HG03432 (cell line): ENCODE data around the gene GANC.
"Not testable (repeated sequence)": the region's sequence is repeated elsewhere in the genome, so short reads cannot be mapped to it uniquely, and the experiment has no call there.

Experiments used
- ATAC-seq: cut with Tn5 transposase; IDR thresholded peaks from one replicate; pipeline ENCODE4 v1.9.1; 2021; ENCODE audit warnings: mild to moderate bottlenecking, moderate library complexity; ENCODE audit not compliant: unreplicated experiment

GANC gene

DNA sequence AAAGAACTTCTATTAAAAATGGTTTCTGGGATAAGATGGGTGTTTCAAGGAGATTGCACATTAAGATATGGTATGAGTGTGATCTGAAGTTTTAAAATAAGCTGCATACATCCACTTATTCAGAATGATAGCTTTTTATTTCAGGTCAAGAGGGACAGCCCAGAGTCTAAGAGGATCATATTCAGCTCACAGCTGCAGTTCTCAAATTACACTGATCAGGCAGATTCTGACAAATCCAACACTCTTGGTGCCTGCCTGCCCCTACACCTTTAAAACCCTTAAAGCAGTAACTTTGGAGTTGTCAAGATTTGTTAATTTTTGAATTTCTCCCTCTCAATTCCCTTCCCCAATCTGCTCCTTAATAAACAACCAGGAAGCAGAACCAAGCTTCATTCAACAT, 9.3 kb downstream of the GANC start:
- no peak for ATAC-seq

DNA sequence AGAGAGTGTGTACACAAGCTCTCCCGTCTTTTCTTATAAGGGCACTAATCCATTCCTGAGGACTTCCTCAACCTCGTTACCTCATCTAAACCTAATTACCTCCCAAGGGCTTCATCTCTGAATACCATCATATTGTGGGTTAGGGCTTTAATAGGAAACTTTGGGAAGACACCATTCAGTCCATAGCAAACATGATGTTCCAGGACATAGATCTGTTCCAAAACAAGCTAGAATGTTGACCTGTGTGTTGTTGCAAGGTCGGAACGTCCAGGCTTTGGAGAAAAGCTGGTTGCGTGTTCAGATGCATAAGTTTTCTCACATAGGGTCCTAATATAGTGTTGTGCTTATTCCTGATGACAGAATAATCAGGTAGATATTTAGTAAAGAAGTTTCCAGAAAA, 9.9 kb downstream of the GANC start:
- no peak for ATAC-seq

DNA sequence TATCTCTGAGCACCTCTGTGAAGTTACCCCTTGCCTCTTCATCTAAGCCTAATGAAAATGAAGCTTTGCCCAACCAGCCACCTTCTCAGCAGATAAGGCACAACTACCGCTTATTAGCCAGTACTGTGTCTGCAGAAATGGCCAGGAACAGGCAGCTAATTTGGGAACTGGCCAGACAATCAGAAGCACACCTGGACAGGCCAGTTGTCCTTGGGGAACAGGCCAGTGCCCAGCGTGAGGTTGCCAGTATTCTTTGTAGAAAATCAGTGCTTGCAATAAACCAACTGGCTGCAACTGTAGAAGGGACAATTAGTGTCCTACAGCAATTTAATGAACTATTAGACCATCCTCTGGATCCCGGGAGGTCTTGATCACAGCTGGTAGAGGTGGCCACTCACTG, 10.7 kb downstream of the GANC start:
- ATAC-seq: no peak

DNA sequence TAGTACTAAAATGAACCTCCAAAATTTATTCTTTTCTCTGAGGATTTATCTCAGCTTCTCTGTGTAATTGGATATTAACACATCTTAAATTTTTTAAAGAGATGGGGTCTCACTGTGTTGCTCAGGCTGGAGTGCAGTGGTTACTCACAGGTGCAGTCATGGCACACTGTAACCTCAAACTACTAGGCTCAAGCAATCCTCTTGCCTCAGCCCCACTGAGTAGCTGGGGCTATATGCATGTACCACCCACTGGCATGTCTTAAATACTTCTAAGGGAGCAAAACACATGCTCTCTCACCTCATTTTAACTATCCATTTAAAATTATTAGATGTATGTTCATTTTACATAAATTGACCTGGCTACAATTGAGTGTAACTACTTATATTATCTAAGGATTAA, 11.6 kb downstream of the GANC start:
- ATAC-seq: no peak

DNA sequence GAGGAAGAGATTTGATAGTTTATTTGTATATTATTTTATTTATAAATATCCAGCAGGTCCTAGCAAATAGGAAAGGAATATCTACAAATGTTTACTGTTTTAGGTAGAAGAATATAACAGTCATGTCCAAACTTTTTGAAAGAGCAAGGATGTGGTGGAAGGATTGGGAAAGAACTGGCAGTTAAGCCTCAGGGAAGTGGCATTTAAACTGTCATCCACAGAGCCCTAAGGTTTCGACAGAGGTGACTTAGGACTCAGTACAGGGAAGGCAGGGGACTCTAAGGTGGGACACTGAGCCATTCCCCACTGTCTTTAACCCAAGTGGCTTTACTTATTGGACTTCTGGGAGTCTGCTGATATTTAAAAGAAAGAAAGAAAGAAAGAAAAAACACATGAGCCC, 12.0 kb downstream of the GANC start:
- ATAC-seq: no peak

DNA sequence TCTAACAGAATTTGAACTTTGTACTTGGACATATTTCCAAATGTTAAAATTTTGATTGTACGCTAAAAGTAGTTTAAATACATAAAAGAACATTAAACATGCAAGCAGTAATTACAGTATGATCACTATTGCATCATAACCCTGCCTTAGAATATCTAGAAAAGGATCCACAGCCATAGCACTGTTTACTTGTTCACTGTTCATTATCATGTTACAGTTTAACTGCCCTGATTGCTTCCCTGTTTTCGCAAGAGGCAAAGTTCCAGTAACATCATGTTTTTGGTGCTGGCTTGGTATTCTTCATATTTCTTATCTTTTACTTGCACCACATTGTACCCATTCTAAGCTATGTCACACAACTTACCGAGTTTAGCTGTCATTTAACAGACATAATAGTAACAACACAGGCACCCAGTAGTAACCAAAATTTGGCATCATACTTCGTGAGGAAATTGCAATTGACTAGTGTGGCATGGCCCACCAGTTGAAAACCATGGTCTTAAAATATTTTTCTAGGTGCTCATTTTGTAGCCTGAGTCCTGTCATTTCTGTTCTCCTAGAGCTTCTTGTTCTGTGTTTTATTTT, 13.5 kb downstream of the GANC start:
- no peak for ATAC-seq

DNA sequence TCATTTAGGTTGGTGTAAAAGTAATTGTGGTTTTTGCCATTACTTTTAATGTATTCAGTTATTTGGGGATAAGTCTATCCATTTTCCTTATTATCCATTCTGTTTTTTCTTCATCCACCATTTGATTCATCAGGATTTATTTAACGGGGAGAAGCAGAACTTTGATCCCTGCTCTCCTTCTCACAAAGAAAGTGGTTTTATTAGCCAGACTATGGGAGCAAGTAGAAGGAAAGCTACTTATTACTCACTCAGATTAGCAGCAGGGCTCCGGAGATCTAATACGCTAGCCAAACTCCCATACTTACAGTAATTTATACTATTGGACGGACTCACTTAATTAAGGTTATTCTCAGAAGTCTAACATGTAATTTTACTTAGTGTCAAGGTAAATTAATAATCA, 14.9 kb downstream of the GANC start:
- ATAC-seq: no peak

DNA sequence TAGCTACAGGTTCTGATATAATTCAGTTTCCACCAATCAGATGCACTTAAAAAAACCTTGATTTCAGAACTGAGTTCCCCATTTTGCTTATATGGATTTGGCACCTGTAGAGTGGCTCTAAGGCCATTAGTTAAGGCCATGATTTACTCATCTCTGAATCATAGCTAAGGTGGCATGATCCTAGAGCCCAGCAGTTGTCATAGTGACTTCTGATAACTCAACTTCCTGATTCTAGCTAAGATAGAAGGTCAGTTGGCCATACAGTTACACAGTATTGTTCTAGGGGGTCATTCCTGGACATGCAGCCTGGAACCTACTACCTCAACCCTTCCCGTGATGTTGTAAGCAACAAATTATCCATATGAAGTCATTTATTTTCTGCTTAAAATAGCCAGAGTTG, 16.2 kb downstream of the GANC start:
- ATAC-seq: no peak

DNA sequence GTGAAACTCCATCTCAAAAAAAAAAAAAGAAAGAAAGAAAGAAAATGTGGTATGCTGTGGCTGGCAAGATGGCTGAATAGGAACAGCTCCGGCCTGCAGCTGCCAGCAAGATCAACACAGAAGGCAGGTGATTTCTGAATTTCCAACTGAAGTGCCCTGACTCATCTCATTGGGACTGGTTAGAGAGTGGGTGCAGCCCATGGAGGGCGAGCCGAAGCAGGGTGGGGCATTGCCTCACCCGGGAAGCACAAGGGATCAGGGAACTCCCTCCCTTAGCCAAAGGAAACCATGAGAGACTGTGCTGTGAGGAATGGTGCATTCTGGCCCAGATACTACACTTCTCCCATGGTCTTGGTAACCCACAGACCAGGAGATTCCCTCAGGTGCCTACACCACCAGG, 28.0 kb downstream of the GANC start:
- not testable (repeated sequence) for ATAC-seq

DNA sequence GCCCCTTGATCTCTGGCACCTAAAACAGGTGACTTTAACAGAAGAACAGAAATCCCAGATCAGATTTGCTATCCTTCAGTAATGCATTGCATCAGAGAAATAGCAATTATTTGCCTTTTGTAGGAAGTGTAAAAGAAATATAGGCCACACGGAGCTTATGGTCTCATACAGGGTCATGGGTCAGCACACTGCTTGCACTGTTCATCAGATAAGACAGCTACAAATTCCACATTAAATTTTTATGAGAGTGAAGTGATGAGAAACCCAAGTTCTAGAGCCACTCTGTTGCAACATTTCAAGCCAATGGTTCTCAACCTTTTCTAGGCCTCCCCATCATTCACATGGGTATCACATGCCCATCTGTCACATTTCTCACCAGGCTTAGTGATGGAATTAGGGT, 33.7 kb downstream of the GANC start:
- no peak for ATAC-seq

DNA sequence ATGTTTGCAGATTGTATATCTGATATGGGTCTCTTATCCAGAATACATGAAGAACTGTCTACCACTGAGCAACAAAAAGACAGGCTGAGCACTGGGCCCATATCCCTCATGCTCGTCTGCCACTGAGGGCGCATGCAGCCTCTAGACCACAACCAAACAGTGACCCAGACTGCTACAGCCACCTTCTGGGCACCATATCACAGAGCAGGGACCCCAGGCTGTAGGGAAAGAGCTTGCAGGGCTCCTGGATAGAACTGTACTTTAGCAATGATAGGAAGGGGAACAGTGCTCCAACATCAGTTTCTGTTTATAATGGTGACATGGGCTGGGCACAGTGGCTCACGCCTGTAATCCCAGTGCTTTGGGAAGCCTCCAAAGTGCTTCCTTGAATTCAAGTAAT, 40.5 kb downstream of the GANC start:
- ATAC-seq: no peak

DNA sequence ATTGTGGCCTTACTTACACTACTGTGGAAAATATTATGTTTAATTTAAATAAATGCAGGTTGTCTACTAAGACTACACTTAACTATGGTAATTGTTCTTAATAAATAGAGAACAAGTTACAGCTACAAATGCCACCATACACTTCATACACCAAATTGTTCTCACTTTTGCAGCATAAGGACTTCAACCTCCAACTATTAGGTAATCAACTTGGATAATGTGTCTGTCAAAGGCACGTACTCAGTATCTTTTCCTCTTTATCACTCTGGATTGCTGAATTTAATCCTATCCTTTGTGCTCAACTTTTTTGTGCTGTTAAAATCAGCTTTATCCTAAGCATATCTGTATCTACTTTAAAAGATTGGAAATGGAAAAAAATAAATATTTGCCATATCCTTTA, 41.8 kb downstream of the GANC start:
- ATAC-seq: no peak

DNA sequence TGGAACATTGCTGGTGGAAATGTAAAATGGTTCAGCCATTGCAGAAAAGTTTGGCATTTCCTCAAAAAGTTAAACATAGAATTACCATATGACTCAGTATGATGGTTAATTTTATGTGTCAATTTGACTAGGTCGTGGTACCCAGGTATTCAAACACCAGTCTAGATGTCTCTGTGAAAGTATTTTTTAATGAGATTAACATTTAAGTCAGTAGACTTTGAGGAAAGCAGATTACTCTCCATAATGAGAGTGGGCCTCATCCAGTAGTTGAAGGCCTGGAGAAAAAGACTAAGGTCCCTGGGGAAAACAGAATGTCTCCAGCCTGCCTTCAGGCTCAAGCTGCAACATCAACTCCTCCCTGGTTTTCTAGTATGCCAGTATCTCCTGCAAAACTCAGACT, 42.5 kb downstream of the GANC start:
- no peak for ATAC-seq

DNA sequence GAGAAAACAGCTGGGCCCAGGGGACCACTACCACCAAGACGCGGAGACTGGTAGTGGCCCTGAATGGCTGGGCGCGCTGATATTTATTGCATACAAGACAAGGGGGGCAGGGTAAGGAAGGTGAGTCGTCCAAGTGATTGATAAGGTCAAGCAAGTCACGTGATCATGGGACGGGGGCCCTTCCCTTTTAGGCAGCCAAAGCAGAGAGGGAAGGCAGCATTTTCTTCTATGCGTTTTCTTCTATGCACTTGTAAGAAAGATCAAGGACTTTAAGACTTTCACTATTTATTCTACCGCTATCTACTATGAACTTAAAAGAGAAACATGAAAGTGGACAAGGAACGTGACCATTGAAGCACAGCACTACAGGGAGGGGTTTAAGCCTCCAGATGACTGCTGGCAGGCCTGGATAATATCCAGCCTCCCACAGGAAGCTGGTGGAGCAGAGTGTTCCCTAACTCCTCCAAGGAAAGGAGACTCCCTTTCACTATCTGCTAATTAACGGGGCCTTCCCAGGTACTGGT, 43.3 kb downstream of the GANC start:
- not testable (repeated sequence) for ATAC-seq

DNA sequence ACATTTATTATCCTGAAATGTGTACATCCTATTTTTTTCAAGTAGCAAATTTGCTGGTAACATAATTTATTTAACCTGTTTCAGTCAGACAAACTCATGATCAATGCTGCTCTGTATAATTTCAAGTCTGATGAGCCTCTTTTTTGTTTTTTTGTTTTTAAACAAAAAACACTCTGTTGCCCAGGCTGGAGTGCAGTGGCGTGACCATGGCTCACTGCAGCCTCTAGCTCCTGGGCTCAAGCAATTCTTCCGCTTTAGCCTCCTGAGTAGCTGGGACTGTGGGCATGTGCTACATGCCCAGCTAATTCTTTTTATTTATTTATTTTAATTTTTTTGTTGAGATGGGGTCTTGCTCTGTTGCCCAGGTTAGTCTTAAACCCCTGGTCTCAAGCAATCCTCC, 46.2 kb downstream of the GANC start:
- ATAC-seq: no peak

DNA sequence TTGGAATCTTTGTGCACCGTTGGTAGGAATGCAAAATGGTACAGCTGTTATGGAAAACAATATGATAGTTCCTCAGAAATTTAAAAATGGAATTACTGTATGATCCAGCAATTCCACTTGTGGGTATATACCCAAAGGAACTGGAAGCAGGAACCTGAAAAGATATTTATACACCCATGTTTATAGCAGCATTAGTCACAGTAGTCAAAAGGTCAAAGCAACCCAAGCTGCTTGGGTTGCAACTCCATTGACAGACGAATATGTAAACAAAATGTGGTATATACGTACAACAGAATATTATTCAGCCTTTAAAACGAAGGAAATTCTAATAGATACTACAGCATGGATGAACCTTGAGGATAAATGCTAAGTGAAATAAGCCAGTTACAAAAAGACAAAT, 51.3 kb downstream of the GANC start:
- no peak for ATAC-seq

DNA sequence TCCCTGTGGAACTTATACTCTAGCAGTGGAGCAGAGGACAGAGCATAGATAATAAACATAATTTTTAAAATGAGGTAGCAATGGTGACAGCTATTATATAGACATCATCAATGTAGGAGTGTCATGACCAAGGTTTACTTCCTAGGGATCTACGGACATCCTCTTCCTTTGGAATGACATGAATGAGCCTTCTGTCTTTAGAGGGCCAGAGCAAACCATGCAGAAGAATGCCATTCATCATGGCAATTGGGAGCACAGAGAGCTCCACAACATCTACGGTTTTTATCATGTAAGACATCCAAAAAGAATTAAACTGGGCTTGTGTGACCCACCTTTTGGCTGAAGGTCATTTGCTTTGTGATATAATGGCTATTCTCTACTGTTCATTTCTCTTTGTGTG, 56.2 kb downstream of the GANC start:
- no peak for ATAC-seq

DNA sequence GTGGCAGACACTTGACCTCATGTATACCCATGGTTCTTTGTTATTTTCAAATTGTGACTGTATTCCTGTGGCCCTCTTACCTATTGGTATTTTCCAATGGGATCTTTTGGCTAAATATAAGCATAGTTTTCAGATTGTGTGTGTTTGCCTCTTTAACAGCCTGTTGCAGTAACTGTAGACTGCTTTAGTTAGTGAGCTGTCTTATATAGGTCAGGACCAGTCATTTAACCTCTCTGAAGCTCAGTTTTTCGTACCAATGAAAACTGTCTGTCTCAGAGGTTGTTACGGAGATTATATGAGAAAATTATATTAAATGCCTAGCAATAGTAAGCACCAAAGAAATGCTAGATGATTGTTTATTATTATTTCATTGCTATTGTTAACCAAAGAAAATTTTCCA, 57.0 kb downstream of the GANC start:
- ATAC-seq: no peak

DNA sequence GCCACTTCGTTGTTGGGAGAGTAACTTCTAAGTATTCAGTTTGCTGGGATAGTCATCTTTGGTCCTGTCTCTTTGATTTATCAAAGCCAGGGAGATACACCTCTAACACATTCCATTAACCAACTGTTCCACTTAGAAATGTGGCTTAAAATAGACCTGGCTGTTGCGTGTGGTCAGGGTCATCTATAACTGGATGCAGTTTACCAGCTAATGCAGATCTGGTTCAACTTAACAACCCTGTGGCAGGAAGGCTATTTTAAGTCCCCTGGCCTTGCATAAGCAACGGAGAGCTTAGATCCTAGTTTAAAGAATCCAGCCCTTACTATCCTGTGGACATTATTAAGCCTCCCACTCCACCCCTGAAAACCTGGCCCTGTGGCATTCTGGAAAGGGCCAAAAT, 58.2 kb downstream of the GANC start:
- no peak for ATAC-seq

DNA sequence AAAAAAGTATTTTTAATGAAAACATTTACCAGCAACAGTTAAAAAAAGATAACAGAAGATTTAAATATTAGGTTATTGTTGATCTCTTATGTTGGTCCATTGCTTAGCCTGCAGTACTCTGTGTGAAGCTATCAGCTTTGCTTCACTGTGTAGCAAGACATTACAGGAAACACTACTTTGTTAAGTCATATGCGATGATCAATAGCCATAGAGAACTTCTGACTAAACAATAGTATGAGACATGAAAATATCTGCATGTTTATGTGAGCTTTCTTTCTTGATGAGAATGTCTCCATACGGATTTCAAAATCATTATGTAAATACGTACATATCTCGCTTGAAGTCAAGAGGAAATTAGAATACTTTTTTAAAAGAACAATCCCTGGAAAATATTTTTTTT, 59.3 kb downstream of the GANC start:
- ATAC-seq: no peak

DNA sequence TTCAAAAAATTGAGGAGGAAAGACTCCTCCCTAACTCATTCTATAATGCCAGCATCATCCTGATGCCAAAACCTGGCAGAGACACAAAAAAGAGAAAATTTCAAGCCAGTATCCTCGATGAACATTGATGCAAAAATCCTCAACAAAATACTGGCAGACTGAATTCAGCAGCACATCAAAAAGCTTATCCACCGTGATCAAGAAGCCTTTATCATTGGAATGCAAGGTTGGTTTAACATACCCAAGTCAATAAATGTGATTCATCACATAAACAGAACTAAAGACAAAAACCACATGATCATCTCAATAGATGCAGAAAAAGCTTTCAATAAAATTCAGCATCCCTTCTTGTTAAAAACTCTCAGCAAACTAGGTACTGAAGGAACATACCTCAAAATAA, 62.1 kb downstream of the GANC start:
- ATAC-seq: no peak

DNA sequence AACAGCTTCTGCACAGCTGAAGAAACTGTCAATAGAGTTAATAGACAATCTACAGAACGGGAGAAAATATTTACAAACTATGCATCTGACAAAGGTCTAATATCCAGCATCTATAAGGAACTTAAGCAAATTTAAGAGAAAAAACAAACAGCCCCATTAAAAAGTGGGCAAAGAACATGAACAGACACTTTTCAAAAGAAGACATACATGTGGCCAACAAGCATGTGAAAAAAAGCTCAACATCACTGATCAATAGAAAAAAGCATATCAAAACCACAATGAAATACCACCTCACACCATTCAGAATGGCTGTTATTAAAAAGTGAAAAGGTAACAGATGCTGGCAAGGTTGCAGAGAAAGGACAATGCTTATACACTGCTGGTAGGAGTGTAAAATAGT, 63.6 kb downstream of the GANC start:
- not testable (repeated sequence) for ATAC-seq

DNA sequence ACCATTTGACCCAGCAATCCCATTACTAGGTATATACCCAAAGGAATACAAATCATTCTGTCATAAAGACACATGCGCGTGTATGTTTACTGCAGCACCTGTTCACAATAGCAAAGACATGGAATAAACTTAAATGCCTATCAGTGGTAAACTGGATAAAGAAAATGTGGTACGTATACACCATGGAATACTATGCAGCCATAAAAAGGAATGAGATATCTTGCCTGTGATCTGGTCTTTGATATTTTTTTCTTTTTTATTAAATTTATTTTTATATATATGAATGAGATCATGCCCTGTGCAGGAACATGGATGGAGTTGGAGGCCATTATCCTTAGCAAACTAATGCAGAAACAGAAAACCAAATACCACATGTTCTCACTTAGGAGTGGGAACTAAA, 64.1 kb downstream of the GANC start:
- not testable (repeated sequence) for ATAC-seq

DNA sequence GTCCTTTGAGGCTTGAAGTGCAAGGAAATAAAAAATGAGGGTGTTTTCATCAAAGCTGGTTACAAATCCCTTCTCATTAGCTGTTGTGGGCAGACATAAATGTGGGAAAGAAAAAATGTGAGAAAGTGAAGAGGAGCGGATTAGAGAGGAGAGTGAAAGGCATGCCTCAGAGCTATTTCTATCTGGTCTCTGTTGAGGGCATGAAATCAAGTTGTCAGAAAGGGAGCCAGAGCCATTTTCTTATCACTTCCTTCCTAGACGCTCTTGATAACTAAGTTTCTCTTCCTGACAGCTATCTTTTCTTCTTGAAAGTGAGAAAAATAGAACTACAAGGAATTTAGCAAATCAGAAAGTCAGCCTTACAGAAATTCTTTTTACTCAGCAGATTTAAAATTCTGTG, 65.5 kb downstream of the GANC start:
- ATAC-seq: no peak
